SK-N-SH treated with all-trans-retinoic acid at 6 μM for 48 hours (cell line): ENCODE measurements around the gene ANAPC5.

Source experiments
- ARNTL ChIP-seq: fragments of 450-650 bp; formaldehyde crosslinking; IDR thresholded peaks from 2 replicates; pipeline ENCODE4 v1.5.0; 2020; ENCODE audit warnings: low read depth, mild to moderate bottlenecking, moderate library complexity, borderline replicate concordance
- CSDC2 ChIP-seq: fragments of 250-450 bp; sonication (Bioruptor Pico); IDR thresholded peaks from 2 replicates; pipeline ENCODE4 v1.5.0; 2020; ENCODE audit warnings: mild to moderate bottlenecking, moderate library complexity
- ESRRG ChIP-seq: fragments of 250-450 bp; sonication (Bioruptor Pico); IDR thresholded peaks from 2 replicates; pipeline ENCODE4 v1.6.1; 2021; ENCODE audit warnings: mild to moderate bottlenecking
- GLIS3 ChIP-seq: fragments of 250-450 bp; sonication (Bioruptor Pico); IDR thresholded peaks from 2 replicates; pipeline ENCODE4 v1.5.0; 2020; ENCODE audit warnings: mild to moderate bottlenecking, moderate library complexity
- PATZ1 ChIP-seq: fragments of 250-450 bp; sonication (Bioruptor Pico); IDR thresholded peaks from 2 replicates; pipeline ENCODE4 v1.8.0; 2020; ENCODE audit warnings: mild to moderate bottlenecking, moderate library complexity, borderline replicate concordance
- SNAI2 ChIP-seq: fragments of 250-450 bp; sonication (Bioruptor Pico); IDR thresholded peaks from 2 replicates; pipeline ENCODE4 v1.5.0; 2020; ENCODE audit warnings: mild to moderate bottlenecking, moderate library complexity
- TCF4 ChIP-seq: fragments of 250-450 bp; sonication (Bioruptor Pico); IDR thresholded peaks from 2 replicates; pipeline ENCODE4 v1.8.0; 2021; ENCODE audit warnings: mild to moderate bottlenecking, moderate library complexity, borderline replicate concordance
- TOX ChIP-seq: fragments of 250-450 bp; sonication (Bioruptor Pico); IDR thresholded peaks from 2 replicates; pipeline ENCODE4 v1.8.0; 2021; ENCODE audit warnings: mild to moderate bottlenecking, moderate library complexity, borderline replicate concordance
- ZC3H10 ChIP-seq: fragments of 250-450 bp; sonication (Bioruptor Pico); IDR thresholded peaks from 2 replicates; pipeline ENCODE4 v1.5.1; 2021; ENCODE audit warnings: mild to moderate bottlenecking, moderate library complexity
- ZFP3 ChIP-seq: fragments of 250-450 bp; sonication (Bioruptor Pico); IDR thresholded peaks from 2 replicates; pipeline ENCODE4 v1.5.0; 2020; ENCODE audit warnings: mild to moderate bottlenecking, moderate library complexity
- ZFP30 ChIP-seq: fragments of 450-650 bp; formaldehyde crosslinking; IDR thresholded peaks from 2 replicates; pipeline ENCODE4 v1.5.0; 2022; ENCODE audit warnings: mild to moderate bottlenecking, moderate library complexity
- ZNF70 ChIP-seq: fragments of 450-650 bp; formaldehyde crosslinking; IDR thresholded peaks from 2 replicates; pipeline ENCODE4 v1.5.0; 2020; ENCODE audit warnings: mild to moderate bottlenecking, moderate library complexity

GRCh38 chr12:121263206-121263935 is 88.8 kb downstream of the ANAPC5 start:
- TF ChIP-seq PATZ1 (CRISPR knock-in tag): no peak
- TF ChIP-seq ESRRG: no peak
- TF ChIP-seq ZFP3 (CRISPR knock-in tag): no peak
- no peak for TF ChIP-seq ZNF70 (CRISPR knock-in tag)
- TF ChIP-seq ZC3H10 (CRISPR knock-in tag): no peak
- no peak for TF ChIP-seq GLIS3
- TF ChIP-seq TCF4 (CRISPR knock-in tag): no peak
- no peak for TF ChIP-seq TOX
- TF ChIP-seq CSDC2: no peak
- TF ChIP-seq ARNTL: no peak
- no peak for TF ChIP-seq ZFP30 (CRISPR knock-in tag)
- TF ChIP-seq SNAI2 (CRISPR knock-in tag): no peak
